WTC11 (cell line): ENCODE results near the gene PTP4A2. TPM values are rescaled to one million over a fixed set of nuclear protein-coding genes. Genes with fewer than 3 reads are reported as not detected.

Experiments used
- ATAC-seq: fragments of 200-7000 bp; cut with Tn5 transposase; 2 replicates; pipeline ENCODE4 v1.10.0; 2021; ENCODE audit warnings: mild to moderate bottlenecking, moderate library complexity
- CTCF ChIA-PET: fragments of 300-600 bp; sonication (Branson Sonifier 250); formaldehyde crosslinking; loops from one replicate; lab custom pipeline; 2021; ENCODE audit warnings: antibody characterized with exemption; lab: Charles Lee
- POLR2A ChIA-PET: fragments of 350-600 bp; sonication (Branson Sonifier 250); formaldehyde crosslinking; loops from one replicate; lab custom pipeline; 2021; ENCODE audit warnings: antibody characterized with exemption; lab: Charles Lee
- DNase-seq: peaks from one replicate; pipeline ENCODE4 v3.0.0; 2021; ENCODE audit warnings: low spot score
- H3K27ac Mint-ChIP-seq: 2 replicates; pipeline ENCODE4 v1.8.0; 2021; ENCODE audit warnings: mixed read lengths
- H3K27me3 Mint-ChIP-seq: 2 replicates; pipeline ENCODE4 v1.8.0; 2021; ENCODE audit warnings: low read depth, mild to moderate bottlenecking, moderate library complexity, mixed read lengths
- H3K36me3 Mint-ChIP-seq: 2 replicates; pipeline ENCODE4 v1.8.0; 2021; ENCODE audit warnings: mixed read lengths
- H3K4me1 Mint-ChIP-seq: 2 replicates; pipeline ENCODE4 v1.8.0; 2022; ENCODE audit warnings: mixed read lengths
- H3K4me3 Mint-ChIP-seq: 2 replicates; pipeline ENCODE4 v1.8.0; 2021; ENCODE audit warnings: mild to moderate bottlenecking, moderate library complexity, mixed read lengths
- H3K9me3 Mint-ChIP-seq: 2 replicates; pipeline ENCODE4 v1.8.0; 2021; ENCODE audit warnings: mixed read lengths
- ATF1 ChIP-seq: sonication (generic); formaldehyde crosslinking; IDR thresholded peaks from 2 replicates; pipeline ENCODE4 v1.8.1; 2023; ENCODE audit warnings: mild to moderate bottlenecking, moderate library complexity, missing genetic modification reagents
- EMX1 ChIP-seq: fragments of 250-450 bp; sonication (Bioruptor Pico); IDR thresholded peaks from 2 replicates; pipeline ENCODE4 v1.8.0; 2021; ENCODE audit warnings: mild to moderate bottlenecking
- HMGA2 ChIP-seq: fragments of 250-450 bp; sonication (Bioruptor Pico); IDR thresholded peaks from 2 replicates; pipeline ENCODE4 v1.4.0; 2021; ENCODE audit warnings: mild to moderate bottlenecking, moderate library complexity
- NFYB ChIP-seq: sonication (generic); formaldehyde crosslinking; conservative IDR thresholded peaks from 2 replicates; pipeline ENCODE4 v1.8.0; 2022; ENCODE audit warnings: low read depth, missing genetic modification reagents
- NR3C1 ChIP-seq: sonication (generic); formaldehyde crosslinking; conservative IDR thresholded peaks from 2 replicates; pipeline ENCODE4 v1.8.1; 2023; ENCODE audit warnings: low read depth, mild to moderate bottlenecking, missing genetic modification reagents
- RELA ChIP-seq: sonication (generic); formaldehyde crosslinking; IDR thresholded peaks from 2 replicates; pipeline ENCODE4 v1.8.1; 2022; ENCODE audit warnings: missing genetic modification reagents, mild to moderate bottlenecking, borderline replicate concordance
- TCF7 ChIP-seq: sonication (generic); formaldehyde crosslinking; IDR thresholded peaks from 2 replicates; pipeline ENCODE4 v1.8.0; 2022; ENCODE audit warnings: mild to moderate bottlenecking, low read depth, missing genetic modification reagents, moderate library complexity
- TP53 ChIP-seq: sonication (generic); formaldehyde crosslinking; IDR thresholded peaks from 2 replicates; pipeline ENCODE4 v1.8.1; 2023; ENCODE audit warnings: mild to moderate bottlenecking, missing genetic modification reagents
- ZNF121 ChIP-seq: sonication (generic); formaldehyde crosslinking; IDR thresholded peaks from 2 replicates; pipeline ENCODE4 v1.8.0; 2023; ENCODE audit warnings: missing genetic modification reagents
- ZNF138 ChIP-seq: sonication (generic); formaldehyde crosslinking; conservative IDR thresholded peaks from 2 replicates; pipeline ENCODE4 v1.8.1; 2022; ENCODE audit warnings: mild to moderate bottlenecking, moderate library complexity, missing genetic modification reagents
- ZNF263 ChIP-seq: sonication (generic); formaldehyde crosslinking; IDR thresholded peaks from 2 replicates; pipeline ENCODE4 v1.8.1; 2022; ENCODE audit warnings: low read depth, mild to moderate bottlenecking, moderate library complexity, missing genetic modification reagents
- total RNA-seq: library from RNA; stranded (reverse); gene quantifications from 3 replicates; pipeline ENCODE4 v1.2.3, GENCODE V29; 2021
- TF ChIP-seq, protein P1 (sequence below): fragments of 250-450 bp; sonication (Bioruptor Pico); IDR thresholded peaks from 2 replicates; pipeline ENCODE4 v1.9.0; 2021; ENCODE audit warnings: mild to moderate bottlenecking
- TF ChIP-seq, protein P2 (sequence below): sonication (generic); formaldehyde crosslinking; IDR thresholded peaks from 2 replicates; pipeline ENCODE4 v1.8.1; 2022; ENCODE audit warnings: mild to moderate bottlenecking, moderate library complexity, missing genetic modification reagents
- TF ChIP-seq, protein P3 (sequence below): sonication (generic); formaldehyde crosslinking; IDR thresholded peaks from 2 replicates; pipeline ENCODE4 v1.8.1; 2022; ENCODE audit warnings: missing genetic modification reagents, borderline replicate concordance
- TF ChIP-seq, protein P4 (sequence below): fragments of 250-450 bp; sonication (Bioruptor Pico); IDR thresholded peaks from 2 replicates; pipeline ENCODE4 v1.9.0; 2021; ENCODE audit warnings: mild to moderate bottlenecking
- TF ChIP-seq, protein P5 (sequence below): sonication (generic); formaldehyde crosslinking; IDR thresholded peaks from 2 replicates; pipeline ENCODE4 v1.8.0; 2022; ENCODE audit warnings: mild to moderate bottlenecking, missing genetic modification reagents
- TF ChIP-seq, protein P6 (sequence below): fragments of 200-600 bp; IDR thresholded peaks from 2 replicates; pipeline ENCODE4 v1.8.0; 2022; ENCODE audit warnings: antibody characterized with exemption
- TF ChIP-seq, protein P7 (sequence below): sonication (generic); formaldehyde crosslinking; IDR thresholded peaks from 2 replicates; pipeline ENCODE4 v1.8.0; 2022; ENCODE audit warnings: missing genetic modification reagents
- TF ChIP-seq, protein P8 (sequence below): sonication (generic); formaldehyde crosslinking; IDR thresholded peaks from 2 replicates; pipeline ENCODE4 v1.8.0; 2023; ENCODE audit warnings: missing genetic modification reagents
- TF ChIP-seq, protein P9 (sequence below): fragments of 250-450 bp; sonication (Bioruptor Pico); IDR thresholded peaks from 2 replicates; pipeline ENCODE4 v1.9.0; 2021; ENCODE audit warnings: moderate library complexity, mild to moderate bottlenecking, inconsistent platforms, borderline replicate concordance

Gene PTP4A2
- total RNA-seq, 1 experiment from 2014 or later: 172 TPM

DNA sequence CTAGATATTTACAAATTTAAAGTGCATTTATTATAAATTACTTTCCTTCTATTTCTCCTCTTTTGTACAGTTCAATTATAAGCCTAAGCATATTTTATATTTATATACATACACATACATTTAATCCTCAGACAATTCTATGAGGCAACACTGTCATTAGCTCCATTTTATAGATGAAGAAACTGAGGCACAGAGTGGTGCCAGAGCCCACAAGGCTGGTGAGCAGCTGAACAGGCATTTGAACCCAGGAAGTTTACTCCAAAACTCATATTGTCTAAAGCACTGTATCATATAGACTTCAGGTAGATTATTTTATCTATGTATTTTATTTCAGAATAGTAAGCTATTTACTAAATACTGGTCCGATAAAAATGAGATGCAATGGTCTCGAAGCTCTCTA lies 52.3 kb downstream of the PTP4A2 start (continued):
- TF ChIP-seq, protein P1, sequence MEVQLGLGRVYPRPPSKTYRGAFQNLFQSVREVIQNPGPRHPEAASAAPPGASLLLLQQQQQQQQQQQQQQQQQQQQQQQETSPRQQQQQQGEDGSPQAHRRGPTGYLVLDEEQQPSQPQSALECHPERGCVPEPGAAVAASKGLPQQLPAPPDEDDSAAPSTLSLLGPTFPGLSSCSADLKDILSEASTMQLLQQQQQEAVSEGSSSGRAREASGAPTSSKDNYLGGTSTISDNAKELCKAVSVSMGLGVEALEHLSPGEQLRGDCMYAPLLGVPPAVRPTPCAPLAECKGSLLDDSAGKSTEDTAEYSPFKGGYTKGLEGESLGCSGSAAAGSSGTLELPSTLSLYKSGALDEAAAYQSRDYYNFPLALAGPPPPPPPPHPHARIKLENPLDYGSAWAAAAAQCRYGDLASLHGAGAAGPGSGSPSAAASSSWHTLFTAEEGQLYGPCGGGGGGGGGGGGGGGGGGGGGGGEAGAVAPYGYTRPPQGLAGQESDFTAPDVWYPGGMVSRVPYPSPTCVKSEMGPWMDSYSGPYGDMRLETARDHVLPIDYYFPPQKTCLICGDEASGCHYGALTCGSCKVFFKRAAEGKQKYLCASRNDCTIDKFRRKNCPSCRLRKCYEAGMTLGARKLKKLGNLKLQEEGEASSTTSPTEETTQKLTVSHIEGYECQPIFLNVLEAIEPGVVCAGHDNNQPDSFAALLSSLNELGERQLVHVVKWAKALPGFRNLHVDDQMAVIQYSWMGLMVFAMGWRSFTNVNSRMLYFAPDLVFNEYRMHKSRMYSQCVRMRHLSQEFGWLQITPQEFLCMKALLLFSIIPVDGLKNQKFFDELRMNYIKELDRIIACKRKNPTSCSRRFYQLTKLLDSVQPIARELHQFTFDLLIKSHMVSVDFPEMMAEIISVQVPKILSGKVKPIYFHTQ (CRISPR knock-in tag): no peak
- TF ChIP-seq ZNF263 (CRISPR knock-in tag) (no peak), NFYB (CRISPR knock-in tag) (no peak), TP53 (CRISPR knock-in tag) (no peak), EMX1 (CRISPR knock-in tag) (no peak), HMGA2 (no peak)
- TF ChIP-seq, protein P2, sequence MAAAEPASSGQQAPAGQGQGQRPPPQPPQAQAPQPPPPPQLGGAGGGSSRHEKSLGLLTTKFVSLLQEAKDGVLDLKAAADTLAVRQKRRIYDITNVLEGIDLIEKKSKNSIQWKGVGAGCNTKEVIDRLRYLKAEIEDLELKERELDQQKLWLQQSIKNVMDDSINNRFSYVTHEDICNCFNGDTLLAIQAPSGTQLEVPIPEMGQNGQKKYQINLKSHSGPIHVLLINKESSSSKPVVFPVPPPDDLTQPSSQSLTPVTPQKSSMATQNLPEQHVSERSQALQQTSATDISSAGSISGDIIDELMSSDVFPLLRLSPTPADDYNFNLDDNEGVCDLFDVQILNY (CRISPR knock-in tag): no peak
- TF ChIP-seq, protein P3, sequence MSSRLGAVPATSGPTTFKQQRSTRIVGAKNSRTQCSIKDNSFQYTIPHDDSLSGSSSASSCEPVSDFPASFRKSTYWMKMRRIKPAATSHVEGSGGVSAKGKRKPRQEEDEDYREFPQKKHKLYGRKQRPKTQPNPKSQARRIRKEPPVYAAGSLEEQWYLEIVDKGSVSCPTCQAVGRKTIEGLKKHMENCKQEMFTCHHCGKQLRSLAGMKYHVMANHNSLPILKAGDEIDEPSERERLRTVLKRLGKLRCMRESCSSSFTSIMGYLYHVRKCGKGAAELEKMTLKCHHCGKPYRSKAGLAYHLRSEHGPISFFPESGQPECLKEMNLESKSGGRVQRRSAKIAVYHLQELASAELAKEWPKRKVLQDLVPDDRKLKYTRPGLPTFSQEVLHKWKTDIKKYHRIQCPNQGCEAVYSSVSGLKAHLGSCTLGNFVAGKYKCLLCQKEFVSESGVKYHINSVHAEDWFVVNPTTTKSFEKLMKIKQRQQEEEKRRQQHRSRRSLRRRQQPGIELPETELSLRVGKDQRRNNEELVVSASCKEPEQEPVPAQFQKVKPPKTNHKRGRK (CRISPR knock-in tag): no peak

DNA sequence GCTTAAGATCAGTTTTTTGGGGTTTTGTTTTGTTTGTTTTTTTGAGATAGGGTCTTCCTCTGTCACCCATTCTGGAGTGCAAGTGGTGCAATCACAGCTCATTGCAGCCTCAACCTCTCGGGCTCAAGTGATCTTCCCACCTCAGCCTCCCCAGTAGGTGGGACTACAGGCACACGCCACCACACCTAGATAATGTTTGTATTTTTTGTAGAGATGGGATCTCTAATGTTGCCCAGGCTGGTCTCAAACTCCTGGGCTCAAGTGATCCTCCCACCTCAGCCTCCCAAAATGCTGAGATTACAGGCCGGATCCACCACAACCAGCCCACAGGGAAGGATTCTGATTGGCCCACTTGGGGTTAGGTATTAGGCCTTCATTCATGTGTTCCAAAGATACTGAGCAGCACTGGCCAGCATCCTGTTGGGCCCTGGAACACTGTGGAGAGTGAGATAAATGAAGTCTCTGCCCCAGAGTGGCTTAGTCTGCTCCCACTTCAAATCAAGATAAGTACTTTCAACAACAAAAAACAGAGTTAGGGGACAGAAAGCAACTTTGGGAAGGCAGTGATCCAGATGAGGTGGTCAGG lies 54.7 kb downstream of the PTP4A2 start:
- ChIA-PET CTCF (no interaction called here), POLR2A (no interaction called here)
- ATAC-seq (no peak), DNase-seq (no peak)
- no peaks in the 10 kb centered on the region for H3K9me3 Mint-ChIP-seq
- H3K27me3 Mint-ChIP-seq: peaks cover 4% of the 10 kb centered on the region; the same call in 1 of the 2 replicates
- no peak overlapping the region for H3K27ac Mint-ChIP-seq
- no peak overlapping the region for H3K4me3 Mint-ChIP-seq
- H3K36me3 Mint-ChIP-seq: no peaks in the 10 kb centered on the region
- peaks cover 5% of the 10 kb centered on the region; the same call in 1 of the 2 replicates for H3K4me1 Mint-ChIP-seq
- TF ChIP-seq, protein P4, sequence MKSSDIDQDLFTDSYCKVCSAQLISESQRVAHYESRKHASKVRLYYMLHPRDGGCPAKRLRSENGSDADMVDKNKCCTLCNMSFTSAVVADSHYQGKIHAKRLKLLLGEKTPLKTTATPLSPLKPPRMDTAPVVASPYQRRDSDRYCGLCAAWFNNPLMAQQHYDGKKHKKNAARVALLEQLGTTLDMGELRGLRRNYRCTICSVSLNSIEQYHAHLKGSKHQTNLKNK (CRISPR knock-in tag): no peak
- TF ChIP-seq TCF7 (CRISPR knock-in tag): no peak
- no peak for TF ChIP-seq RELA
- TF ChIP-seq, protein P5, sequence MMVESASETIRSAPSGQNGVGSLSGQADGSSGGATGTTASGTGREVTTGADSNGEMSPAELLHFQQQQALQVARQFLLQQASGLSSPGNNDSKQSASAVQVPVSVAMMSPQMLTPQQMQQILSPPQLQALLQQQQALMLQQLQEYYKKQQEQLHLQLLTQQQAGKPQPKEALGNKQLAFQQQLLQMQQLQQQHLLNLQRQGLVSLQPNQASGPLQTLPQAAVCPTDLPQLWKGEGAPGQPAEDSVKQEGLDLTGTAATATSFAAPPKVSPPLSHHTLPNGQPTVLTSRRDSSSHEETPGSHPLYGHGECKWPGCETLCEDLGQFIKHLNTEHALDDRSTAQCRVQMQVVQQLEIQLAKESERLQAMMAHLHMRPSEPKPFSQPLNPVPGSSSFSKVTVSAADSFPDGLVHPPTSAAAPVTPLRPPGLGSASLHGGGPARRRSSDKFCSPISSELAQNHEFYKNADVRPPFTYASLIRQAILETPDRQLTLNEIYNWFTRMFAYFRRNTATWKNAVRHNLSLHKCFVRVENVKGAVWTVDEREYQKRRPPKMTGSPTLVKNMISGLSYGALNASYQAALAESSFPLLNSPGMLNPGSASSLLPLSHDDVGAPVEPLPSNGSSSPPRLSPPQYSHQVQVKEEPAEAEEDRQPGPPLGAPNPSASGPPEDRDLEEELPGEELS (CRISPR knock-in tag): no peak
- no peak for TF ChIP-seq ZNF138 (CRISPR knock-in tag)
- no peak for TF ChIP-seq NR3C1 (CRISPR knock-in tag)
- no peak for TF ChIP-seq ZNF263 (CRISPR knock-in tag)
- TF ChIP-seq, protein P6, sequence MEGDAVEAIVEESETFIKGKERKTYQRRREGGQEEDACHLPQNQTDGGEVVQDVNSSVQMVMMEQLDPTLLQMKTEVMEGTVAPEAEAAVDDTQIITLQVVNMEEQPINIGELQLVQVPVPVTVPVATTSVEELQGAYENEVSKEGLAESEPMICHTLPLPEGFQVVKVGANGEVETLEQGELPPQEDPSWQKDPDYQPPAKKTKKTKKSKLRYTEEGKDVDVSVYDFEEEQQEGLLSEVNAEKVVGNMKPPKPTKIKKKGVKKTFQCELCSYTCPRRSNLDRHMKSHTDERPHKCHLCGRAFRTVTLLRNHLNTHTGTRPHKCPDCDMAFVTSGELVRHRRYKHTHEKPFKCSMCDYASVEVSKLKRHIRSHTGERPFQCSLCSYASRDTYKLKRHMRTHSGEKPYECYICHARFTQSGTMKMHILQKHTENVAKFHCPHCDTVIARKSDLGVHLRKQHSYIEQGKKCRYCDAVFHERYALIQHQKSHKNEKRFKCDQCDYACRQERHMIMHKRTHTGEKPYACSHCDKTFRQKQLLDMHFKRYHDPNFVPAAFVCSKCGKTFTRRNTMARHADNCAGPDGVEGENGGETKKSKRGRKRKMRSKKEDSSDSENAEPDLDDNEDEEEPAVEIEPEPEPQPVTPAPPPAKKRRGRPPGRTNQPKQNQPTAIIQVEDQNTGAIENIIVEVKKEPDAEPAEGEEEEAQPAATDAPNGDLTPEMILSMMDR: no peak
- TF ChIP-seq HMGA2: no peak
- no peak for TF ChIP-seq ZNF121
- TF ChIP-seq, protein P7, sequence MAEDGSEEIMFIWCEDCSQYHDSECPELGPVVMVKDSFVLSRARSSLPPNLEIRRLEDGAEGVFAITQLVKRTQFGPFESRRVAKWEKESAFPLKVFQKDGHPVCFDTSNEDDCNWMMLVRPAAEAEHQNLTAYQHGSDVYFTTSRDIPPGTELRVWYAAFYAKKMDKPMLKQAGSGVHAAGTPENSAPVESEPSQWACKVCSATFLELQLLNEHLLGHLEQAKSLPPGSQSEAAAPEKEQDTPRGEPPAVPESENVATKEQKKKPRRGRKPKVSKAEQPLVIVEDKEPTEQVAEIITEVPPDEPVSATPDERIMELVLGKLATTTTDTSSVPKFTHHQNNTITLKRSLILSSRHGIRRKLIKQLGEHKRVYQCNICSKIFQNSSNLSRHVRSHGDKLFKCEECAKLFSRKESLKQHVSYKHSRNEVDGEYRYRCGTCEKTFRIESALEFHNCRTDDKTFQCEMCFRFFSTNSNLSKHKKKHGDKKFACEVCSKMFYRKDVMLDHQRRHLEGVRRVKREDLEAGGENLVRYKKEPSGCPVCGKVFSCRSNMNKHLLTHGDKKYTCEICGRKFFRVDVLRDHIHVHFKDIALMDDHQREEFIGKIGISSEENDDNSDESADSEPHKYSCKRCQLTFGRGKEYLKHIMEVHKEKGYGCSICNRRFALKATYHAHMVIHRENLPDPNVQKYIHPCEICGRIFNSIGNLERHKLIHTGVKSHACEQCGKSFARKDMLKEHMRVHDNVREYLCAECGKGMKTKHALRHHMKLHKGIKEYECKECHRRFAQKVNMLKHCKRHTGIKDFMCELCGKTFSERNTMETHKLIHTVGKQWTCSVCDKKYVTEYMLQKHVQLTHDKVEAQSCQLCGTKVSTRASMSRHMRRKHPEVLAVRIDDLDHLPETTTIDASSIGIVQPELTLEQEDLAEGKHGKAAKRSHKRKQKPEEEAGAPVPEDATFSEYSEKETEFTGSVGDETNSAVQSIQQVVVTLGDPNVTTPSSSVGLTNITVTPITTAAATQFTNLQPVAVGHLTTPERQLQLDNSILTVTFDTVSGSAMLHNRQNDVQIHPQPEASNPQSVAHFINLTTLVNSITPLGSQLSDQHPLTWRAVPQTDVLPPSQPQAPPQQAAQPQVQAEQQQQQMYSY (CRISPR knock-in tag): no peak
- TF ChIP-seq, protein P8, sequence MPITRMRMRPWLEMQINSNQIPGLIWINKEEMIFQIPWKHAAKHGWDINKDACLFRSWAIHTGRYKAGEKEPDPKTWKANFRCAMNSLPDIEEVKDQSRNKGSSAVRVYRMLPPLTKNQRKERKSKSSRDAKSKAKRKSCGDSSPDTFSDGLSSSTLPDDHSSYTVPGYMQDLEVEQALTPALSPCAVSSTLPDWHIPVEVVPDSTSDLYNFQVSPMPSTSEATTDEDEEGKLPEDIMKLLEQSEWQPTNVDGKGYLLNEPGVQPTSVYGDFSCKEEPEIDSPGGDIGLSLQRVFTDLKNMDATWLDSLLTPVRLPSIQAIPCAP: no peak
- TF ChIP-seq, protein P9, sequence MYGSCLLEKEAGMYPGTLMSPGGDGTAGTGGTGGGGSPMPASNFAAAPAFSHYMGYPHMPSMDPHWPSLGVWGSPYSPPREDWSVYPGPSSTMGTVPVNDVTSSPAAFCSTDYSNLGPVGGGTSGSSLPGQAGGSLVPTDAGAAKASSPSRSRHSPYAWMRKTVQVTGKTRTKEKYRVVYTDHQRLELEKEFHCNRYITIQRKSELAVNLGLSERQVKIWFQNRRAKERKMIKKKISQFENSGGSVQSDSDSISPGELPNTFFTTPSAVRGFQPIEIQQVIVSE (CRISPR knock-in tag): no peak
- TF ChIP-seq ATF1 (CRISPR knock-in tag): no peak
